ENCODE results near the gene SZT2.

The SZT2 gene

DNA sequence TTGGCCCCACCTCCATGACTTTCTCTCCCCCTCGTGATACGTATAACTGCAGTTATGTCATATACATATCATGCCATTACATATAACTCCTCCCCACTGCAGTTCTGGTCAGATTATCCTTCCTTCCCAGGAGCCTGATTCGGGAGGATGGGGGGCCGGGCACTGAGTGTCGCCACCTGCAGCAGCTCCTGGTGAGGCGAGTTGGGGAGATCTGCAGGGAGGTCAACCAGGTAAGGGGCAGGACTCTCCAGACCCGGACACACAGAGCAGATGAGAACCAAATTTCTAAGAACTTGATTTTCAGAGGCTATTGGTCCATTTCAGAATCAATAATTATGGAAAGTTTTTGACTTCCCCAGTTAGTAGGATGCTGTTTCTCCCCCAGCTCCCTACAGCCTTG, 44.6 kb downstream of the SZT2 start:
- DNase-seq (no peak), ATAC-seq (no peak)
- H3K36me3 Mint-ChIP-seq (ENCODE audit: low read depth) = peaks cover 21% of the 10 kb centered on the region
- H3K4me1 Mint-ChIP-seq = no peaks in the 10 kb centered on the region
- no peaks in the 10 kb centered on the region for H3K9me3 Mint-ChIP-seq
- H3K27ac Mint-ChIP-seq = no peak overlapping the region
- H3K4me3 Mint-ChIP-seq = no peak overlapping the region
- H3K27me3 Mint-ChIP-seq = no peaks in the 10 kb centered on the region

DNA sequence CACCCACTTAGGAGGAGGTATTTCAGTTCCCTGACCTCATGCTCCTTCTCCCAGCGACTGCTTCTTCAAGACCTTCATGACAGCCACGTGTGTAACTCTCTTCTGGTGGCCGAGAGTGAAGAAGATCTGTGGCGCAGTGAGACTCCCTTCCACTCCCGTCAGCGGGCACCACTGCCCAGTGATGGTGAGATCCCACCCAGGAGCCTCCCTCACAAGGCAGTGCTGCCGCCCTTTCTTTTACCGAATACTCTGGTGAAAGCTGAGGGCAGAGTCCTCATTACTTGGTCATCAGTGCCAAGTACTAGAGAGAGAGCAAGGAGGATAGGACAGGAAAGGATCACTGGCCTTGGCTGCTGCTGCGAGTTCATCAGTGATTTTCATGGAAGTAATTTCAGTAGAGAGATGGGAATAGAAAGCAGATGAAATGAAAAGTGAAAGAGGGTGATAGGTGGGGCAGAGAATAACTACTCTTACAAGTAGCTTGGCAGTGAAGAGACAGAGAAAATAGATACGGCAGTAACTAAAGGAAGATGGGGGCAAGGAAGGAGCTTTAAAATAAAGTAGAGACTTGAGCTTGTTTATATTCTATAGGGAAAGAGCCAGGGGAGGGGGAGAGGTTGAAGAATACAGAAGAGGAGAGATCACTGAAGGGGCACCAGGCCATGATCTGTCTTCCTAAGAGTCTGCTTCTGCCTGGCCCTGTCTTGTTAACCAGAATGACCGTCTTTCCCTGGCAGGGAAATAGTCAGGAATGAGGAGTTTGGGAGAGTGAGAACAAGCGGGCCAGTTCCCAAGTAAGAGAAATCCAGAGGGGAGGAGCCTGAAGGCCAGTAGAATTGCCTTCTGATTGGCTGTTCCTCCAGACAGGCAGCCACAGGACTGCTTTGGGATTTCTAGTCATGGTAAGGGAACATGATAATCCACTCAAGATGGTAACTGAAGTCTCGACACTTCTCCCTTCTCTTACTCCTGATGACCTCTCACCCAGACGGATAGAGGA, 45.7 kb downstream of the SZT2 start:
- H3K36me3 Mint-ChIP-seq (ENCODE audit: low read depth) = peaks cover 19% of the 10 kb centered on the region
- no peaks in the 10 kb centered on the region for H3K27me3 Mint-ChIP-seq
- no peak overlapping the region for H3K4me3 Mint-ChIP-seq
- H3K9me3 Mint-ChIP-seq = no peaks in the 10 kb centered on the region
- DNase-seq = no peak
- H3K27ac Mint-ChIP-seq = peak overlapping the region; percentile 11
- no peaks in the 10 kb centered on the region for H3K4me1 Mint-ChIP-seq
- ATAC-seq = no peak

DNA sequence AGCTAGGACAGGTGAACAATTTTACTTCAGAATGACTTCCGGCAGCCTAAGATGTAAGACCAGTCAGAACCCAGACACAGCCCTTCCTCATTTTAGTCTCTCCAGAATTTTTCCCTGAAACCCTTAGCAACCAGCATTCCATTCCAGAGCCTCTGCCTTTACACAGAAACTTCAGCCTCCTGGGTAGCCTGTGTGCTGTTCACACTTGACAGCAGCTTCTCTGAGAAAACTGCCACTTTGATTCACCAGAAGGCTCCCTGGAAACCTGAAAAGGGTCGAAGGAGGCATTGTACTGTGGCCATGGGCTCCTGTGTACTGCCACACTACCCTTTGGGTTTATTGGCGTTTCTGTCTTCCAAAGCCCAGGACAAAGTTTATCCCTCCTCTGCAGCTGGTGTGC, 46.7 kb downstream of the SZT2 start:
- DNase-seq (no peak), ATAC-seq (no peak)
- Mint-ChIP-seq H3K27me3 (no peaks in the 10 kb centered on the region), H3K36me3 (ENCODE audit: low read depth) (peaks cover 16% of the 10 kb centered on the region), H3K4me1 (no peaks in the 10 kb centered on the region), H3K27ac (no peak overlapping the region), H3K4me3 (no peak overlapping the region), H3K9me3 (no peaks in the 10 kb centered on the region)

DNA sequence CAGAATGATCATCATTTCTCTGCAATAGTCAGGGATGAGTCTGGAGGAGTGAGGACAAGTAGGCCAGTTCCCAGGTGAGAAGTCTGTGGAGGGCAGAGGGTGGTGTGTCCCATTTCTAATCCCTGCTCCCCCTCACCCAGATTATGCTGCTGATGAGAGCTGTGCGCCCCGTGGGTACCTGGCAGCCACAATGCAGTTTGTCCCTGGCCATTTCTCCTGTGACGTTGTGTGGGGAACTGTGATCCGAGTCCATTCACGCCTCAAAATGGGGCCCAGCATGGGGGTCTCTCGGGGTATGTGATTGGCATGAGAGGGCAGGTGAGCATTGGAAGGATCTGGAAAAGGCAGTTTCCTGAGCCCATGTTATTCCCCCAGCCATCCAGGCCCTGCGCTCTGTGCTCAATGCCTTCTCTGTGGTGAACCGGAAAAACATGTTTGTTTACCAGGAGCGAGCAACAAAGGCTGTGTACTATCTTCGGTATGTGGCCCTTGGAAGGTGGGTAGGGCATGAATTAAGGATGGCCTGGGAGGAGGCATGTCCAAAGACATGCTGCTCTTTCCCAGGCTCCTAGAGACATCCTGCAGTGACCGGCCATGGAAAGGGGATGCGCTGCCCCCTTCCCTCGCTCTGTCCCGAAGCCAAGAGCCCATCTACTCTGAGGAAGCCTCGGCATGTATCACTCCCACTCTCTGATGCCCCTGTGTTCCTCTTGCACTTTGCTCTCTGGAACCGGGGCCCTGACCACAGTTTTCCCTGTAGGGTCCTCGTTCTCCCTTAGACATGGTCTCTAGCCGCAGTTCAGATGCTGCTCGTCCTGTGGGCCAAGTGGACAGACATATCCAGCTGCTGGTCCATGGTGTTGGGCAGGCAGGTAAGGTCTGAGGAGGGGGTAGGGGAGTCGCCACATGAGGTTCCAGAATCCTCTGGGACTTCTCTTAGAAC, 47.6 kb downstream of the SZT2 start:
- Mint-ChIP-seq H3K36me3 (ENCODE audit: low read depth) (peaks cover 12% of the 10 kb centered on the region), H3K9me3 (no peaks in the 10 kb centered on the region), H3K27me3 (no peaks in the 10 kb centered on the region), H3K4me3 (no peak overlapping the region), H3K27ac (no peak overlapping the region), H3K4me1 (no peaks in the 10 kb centered on the region)
- DNase-seq = no peak
- no peak for ATAC-seq

DNA sequence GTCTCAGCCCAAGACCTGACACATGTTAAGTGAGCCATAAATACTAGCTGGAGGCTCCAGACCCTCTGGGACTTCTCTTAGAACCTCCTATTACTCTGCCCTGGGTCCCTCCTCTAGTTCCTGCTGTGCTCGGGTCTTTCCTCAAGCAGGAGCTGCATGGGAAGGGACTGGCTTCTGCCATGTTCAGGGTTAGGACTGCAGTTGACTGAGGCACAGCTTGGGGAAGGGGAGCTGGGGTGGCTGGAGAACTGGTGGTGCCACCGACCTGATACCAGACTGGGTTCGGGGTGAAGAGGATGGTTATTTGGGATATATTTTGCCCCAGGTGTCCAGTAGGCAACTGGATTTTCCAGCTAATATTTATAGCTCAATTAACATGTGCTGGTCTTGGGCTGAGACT, 48.3 kb downstream of the SZT2 start:
- no peak overlapping the region for H3K4me3 Mint-ChIP-seq
- H3K4me1 Mint-ChIP-seq = no peaks in the 10 kb centered on the region
- H3K9me3 Mint-ChIP-seq = no peaks in the 10 kb centered on the region
- no peaks in the 10 kb centered on the region for H3K27me3 Mint-ChIP-seq
- no peak for DNase-seq
- H3K36me3 Mint-ChIP-seq (ENCODE audit: low read depth) = peaks cover 14% of the 10 kb centered on the region
- ATAC-seq = no peak
- no peak overlapping the region for H3K27ac Mint-ChIP-seq

DNA sequence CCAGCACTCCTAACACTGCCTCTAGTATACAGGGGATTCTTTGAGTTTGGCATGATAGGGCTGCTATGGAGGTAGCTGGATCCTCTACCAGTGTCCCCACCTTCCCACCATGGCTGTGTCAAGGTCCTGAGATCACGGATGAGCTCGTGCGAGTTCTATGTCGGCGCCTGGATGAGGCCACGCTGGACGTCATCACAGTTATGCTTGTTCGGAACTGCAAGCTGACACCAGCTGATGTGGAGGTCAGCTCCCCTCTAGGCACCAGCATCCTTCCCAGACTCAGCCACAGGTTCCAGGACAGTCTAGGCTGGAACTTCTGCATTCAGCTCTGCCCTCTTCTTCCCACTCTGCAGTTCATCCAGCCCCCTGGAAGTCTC, 48.9 kb downstream of the SZT2 start:
- ATAC-seq (no peak), DNase-seq (no peak)
- Mint-ChIP-seq H3K4me1 (no peaks in the 10 kb centered on the region), H3K4me3 (no peak overlapping the region), H3K27me3 (no peaks in the 10 kb centered on the region), H3K36me3 (ENCODE audit: low read depth) (peaks cover 14% of the 10 kb centered on the region), H3K27ac (no peak overlapping the region), H3K9me3 (no peaks in the 10 kb centered on the region)

DNA sequence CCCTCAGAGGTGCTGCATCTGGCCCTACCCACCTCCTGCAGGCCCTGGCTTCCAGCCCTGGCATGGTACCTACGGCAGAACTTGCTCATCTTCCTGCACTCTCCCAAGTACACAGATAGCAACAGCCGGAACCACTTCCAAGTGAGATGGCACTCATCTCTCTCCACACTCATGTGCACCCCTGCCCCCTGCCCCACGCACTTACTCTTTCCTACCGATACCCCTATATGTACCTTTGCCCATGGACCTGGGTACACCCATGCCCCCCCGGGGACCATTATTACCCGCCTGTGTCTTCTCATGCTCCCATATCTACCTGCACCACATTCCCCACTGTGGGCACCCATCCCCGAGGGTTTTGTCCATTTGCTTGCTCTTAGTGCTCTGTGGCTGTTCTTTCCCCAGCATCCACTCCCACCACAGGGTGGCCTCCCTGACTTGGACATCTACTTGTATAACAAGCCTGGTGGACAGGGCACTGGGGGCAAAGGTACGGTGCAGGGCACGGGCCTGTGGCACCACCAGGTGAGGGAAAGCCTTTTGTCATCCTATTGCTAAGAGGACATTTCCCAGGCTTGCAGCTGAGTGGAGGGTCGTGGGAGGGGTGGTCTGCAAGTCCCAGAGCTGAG, 49.4 kb downstream of the SZT2 start:
- H3K4me1 Mint-ChIP-seq = no peaks in the 10 kb centered on the region
- peaks cover 11% of the 10 kb centered on the region for H3K36me3 Mint-ChIP-seq (ENCODE audit: low read depth)
- no peaks in the 10 kb centered on the region for H3K9me3 Mint-ChIP-seq
- H3K4me3 Mint-ChIP-seq = no peak overlapping the region
- ATAC-seq = no peak
- no peak for DNase-seq
- no peaks in the 10 kb centered on the region for H3K27me3 Mint-ChIP-seq
- no peak overlapping the region for H3K27ac Mint-ChIP-seq

DNA sequence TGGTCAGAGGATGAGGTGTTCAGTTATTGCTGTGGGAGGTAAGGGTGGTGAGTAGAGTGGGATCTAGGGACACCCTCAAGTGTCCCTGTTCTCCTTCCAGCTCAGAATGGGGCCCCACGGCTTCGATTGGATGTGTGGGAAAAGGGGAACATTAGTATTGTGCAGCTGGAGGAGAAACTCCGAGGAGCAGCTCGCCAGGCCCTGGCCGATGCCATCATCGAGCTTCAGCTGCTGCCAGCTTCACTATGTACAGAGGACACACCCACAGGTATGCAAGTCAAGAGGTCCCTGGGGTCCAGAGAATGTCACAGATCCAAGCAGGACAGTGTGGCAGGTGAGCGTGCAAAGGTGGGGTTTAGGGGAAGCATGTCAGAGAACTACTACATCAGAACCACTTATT, 50.1 kb downstream of the SZT2 start:
- Mint-ChIP-seq H3K27ac (no peak overlapping the region), H3K36me3 (ENCODE audit: low read depth) (peaks cover 16% of the 10 kb centered on the region), H3K4me1 (no peaks in the 10 kb centered on the region), H3K27me3 (no peaks in the 10 kb centered on the region), H3K4me3 (no peak overlapping the region), H3K9me3 (no peaks in the 10 kb centered on the region)
- DNase-seq (no peak), ATAC-seq (no peak)

DNA sequence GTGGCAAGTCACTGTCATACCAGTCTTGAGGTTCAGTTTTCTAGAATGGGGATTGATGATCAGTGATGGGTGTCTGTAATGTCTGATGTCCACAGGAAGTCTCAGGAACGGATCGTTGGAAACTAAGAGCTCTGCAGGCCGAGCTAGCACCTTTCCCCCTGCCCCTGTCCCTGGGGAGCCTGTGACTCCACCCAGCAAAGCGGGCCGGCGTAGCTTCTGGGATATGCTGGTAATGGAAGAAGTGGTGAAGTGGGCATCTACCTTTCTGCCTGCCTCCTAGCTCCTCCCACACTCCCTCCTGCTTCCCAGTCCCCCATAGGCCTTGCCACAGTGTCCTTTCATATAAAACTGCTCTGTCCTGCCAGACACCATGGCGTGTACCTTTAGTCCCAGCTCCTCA, 50.7 kb downstream of the SZT2 start:
- H3K27ac Mint-ChIP-seq = no peak overlapping the region
- H3K27me3 Mint-ChIP-seq = no peaks in the 10 kb centered on the region
- H3K4me3 Mint-ChIP-seq = no peak overlapping the region
- no peaks in the 10 kb centered on the region for H3K9me3 Mint-ChIP-seq
- H3K4me1 Mint-ChIP-seq = no peaks in the 10 kb centered on the region
- no peak for DNase-seq
- peaks cover 14% of the 10 kb centered on the region for H3K36me3 Mint-ChIP-seq (ENCODE audit: low read depth)
- ATAC-seq = no peak

DNA sequence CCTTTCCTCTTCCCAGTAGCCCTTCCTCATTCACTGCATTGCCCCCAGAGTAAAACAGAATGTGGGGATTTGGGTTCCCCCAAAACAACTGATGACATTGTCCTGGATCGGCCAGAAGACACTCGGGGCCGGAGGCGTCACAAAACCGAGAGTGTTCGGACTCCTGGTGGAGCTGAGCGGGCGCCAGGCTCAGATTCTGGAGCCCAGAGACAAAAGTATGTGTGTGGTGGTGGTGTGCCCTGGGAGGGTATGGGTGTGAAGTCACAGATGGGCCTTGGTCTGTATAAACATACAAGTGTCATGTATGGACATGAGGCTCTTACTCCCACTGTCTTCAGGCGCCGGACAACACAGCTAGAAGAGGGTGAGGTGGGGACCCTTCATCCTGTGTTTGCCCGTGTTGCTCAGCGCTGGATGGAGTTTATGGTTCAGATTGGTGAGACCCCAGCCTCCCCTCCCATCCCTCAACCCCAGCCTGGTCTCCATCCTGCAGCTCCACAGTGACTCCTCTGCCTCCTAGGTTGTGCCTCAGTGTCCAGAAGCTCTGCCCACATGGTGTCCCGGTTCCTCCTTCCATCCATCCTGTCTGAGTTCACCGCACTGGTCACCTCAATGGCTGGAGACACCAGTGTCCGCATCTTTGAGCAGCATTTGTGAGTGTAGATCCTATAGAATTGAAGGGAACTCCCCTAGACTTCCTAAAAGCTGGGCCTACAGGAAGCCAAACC, 51.6 kb downstream of the SZT2 start:
- no peaks in the 10 kb centered on the region for H3K9me3 Mint-ChIP-seq
- DNase-seq (no peak), ATAC-seq (no peak)
- H3K27ac Mint-ChIP-seq = no peak overlapping the region
- H3K36me3 Mint-ChIP-seq (ENCODE audit: low read depth) = peaks cover 12% of the 10 kb centered on the region
- no peaks in the 10 kb centered on the region for H3K4me1 Mint-ChIP-seq
- no peaks in the 10 kb centered on the region for H3K27me3 Mint-ChIP-seq
- H3K4me3 Mint-ChIP-seq = no peak overlapping the region

DNA sequence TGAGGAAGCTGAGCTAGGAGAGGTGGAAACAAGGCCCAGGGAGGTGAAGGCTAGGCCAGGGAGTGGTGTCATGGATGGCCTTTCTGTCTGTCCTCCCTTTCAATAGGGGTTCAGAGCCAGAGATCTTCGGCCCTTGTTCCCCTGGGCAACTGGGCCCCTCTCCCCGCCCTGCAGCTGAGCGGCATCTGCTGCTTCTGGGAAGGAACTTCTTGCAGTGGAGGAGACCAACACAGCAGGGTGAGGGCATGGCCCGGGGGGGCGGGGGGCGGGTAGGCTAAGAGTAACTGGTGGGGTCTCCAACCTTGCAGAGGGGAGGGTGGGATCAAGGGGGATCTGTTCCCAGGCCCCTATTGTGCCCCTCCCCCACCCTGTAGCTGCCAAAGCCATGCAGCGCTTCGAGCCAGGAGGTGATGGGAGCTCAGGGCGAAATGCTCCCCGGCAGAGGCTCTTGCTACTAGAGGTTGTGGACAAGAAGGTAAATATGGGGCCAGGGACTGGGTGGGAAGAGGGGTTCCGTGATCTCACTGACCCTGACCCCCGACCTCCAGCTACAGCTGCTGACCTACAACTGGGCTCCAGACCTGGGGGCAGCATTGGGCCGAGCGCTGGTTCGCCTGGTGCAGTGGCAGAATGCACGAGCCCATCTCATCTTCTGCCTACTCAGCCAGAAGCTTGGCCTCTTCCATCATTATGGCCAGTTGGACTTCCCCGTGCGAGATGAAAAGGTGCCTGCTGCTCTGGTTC, 52.4 kb downstream of the SZT2 start:
- no peak for DNase-seq
- no peak overlapping the region for H3K27ac Mint-ChIP-seq
- H3K4me3 Mint-ChIP-seq = no peak overlapping the region
- no peaks in the 10 kb centered on the region for H3K4me1 Mint-ChIP-seq
- ATAC-seq = no peak
- H3K27me3 Mint-ChIP-seq = no peaks in the 10 kb centered on the region
- H3K9me3 Mint-ChIP-seq = no peaks in the 10 kb centered on the region
- peaks cover 12% of the 10 kb centered on the region for H3K36me3 Mint-ChIP-seq (ENCODE audit: low read depth)

DNA sequence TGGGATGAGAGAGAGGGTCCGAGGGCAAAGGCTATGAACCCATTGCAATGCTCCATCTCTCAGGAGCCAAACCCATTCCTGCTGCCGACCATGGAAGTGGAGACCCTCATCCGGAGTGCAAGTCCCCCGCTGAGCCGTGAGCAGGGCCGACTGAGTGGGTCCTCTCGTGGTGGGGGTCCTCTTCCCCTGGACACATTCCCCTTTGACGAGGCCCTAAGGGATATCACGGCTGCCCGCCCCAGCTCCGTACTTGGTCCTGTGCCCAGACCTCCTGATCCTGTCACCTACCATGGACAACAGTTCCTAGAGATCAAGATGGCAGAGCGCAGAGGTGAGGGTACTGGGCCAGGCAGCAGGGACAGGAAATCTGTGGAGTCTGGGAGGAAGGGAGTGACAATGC, 53.1 kb downstream of the SZT2 start:
- Mint-ChIP-seq H3K9me3 (no peaks in the 10 kb centered on the region), H3K4me1 (no peaks in the 10 kb centered on the region), H3K27ac (no peak overlapping the region), H3K27me3 (no peaks in the 10 kb centered on the region), H3K36me3 (ENCODE audit: low read depth) (peaks cover 12% of the 10 kb centered on the region), H3K4me3 (no peak overlapping the region)
- DNase-seq = no peak
- ATAC-seq = no peak

DNA sequence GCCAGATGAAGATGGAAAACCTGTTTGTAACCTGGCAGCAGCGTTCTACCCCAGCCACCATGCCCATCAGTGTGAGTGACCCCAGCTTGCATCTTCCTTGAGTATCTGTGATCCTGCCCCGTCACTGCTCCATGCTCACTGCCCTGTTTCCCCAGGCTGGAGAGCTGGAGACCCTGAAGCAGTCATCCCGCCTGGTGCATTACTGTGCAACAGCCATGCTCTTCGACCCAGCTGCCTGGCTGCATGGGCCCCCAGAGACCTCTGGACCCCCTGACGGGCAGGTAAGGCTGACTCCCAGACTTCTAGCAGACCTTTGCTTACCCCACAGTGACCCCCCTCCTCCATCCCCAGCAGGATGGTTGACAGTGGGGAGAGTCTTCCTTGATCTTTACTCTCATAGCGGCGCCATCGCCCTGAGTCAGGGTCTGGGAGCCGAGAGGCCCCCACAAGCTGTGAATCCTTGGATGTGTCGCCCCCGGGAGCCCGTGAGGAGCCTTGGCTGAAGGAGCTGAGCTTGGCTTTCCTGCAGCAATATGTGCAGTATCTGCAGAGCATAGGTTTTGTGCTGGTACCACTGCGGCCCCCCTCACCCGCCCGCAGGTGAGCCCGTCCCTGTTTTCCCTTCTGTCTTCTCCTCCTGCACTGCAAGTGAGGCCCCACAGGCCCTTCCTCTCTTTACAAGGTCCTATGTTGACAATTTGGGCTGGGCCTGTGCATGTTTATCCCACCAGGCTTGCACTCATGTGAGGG, 53.7 kb downstream of the SZT2 start:
- no peaks in the 10 kb centered on the region for H3K9me3 Mint-ChIP-seq
- H3K27ac Mint-ChIP-seq = no peak overlapping the region
- no peak for ATAC-seq
- H3K4me1 Mint-ChIP-seq = no peaks in the 10 kb centered on the region
- H3K4me3 Mint-ChIP-seq = no peak overlapping the region
- no peak for DNase-seq
- H3K36me3 Mint-ChIP-seq (ENCODE audit: low read depth) = peaks cover 12% of the 10 kb centered on the region
- H3K27me3 Mint-ChIP-seq = no peaks in the 10 kb centered on the region

Data from activated naive CD8-positive, alpha-beta T cell treated with anti-CD3 and anti-CD28 coated beads, Interleukin-2, amount 50 U/mL, for 24 hours (primary cell).